RWPE2 (cell line): ENCODE measurements around the gene PLRG1.

ENCODE experiments used
- ATAC-seq: fragments of 200-7000 bp; cut with Tn5 transposase; 3 replicates; pipeline ENCODE4 v1.9.1; 2021; ENCODE audit warnings: low read depth
- DNase-seq: peaks from one replicate; pipeline ENCODE4 v3.0.0-alpha.2; 2020; ENCODE audit warnings: low spot score
- H3K27ac ChIP-seq: fragments of 450-650 bp; 2 replicates; pipeline ENCODE4 v1.5.1; 2017; ENCODE audit warnings: mild to moderate bottlenecking; ENCODE audit not compliant: poor library complexity, severe bottlenecking
- H3K27me3 ChIP-seq: fragments of 250-450 bp; sonication (Bioruptor Pico); 2 replicates; pipeline ENCODE4 v1.5.1; 2021; ENCODE audit warnings: mild to moderate bottlenecking, moderate library complexity; ENCODE audit not compliant: insufficient read depth, poor library complexity, severe bottlenecking
- H3K36me3 ChIP-seq: fragments of 250-450 bp; sonication (Bioruptor Pico); 2 replicates; pipeline ENCODE4 v1.5.1; 2020; ENCODE audit warnings: low read depth, mild to moderate bottlenecking, moderate library complexity
- H3K4me1 ChIP-seq: fragments of 250-450 bp; sonication (Bioruptor Pico); 2 replicates; pipeline ENCODE4 v1.5.1; 2021; ENCODE audit warnings: mild to moderate bottlenecking, moderate library complexity; ENCODE audit not compliant: insufficient read depth, poor library complexity, severe bottlenecking
- H3K4me3 ChIP-seq: fragments of 250-450 bp; sonication (Bioruptor Pico); 2 replicates; pipeline ENCODE4 v1.5.1; 2021; ENCODE audit warnings: mild to moderate bottlenecking, moderate library complexity; ENCODE audit not compliant: severe bottlenecking
- H3K9me3 ChIP-seq: fragments of 250-450 bp; sonication (Bioruptor Pico); 2 replicates; pipeline ENCODE4 v1.5.1; 2021; ENCODE audit warnings: mild to moderate bottlenecking, moderate library complexity; ENCODE audit not compliant: severe bottlenecking
- TF ChIP-seq, protein P1 (sequence below): fragments of 450-650 bp; IDR thresholded peaks from one replicate; pipeline ENCODE4 v1.5.1; 2017; ENCODE audit warnings: mild to moderate bottlenecking, moderate library complexity; ENCODE audit not compliant: poor library complexity, severe bottlenecking

The PLRG1 gene

GRCh38 chr4:154574311-154574710 is 24.1 kb upstream of the PLRG1 start:
- TF ChIP-seq, protein P1, sequence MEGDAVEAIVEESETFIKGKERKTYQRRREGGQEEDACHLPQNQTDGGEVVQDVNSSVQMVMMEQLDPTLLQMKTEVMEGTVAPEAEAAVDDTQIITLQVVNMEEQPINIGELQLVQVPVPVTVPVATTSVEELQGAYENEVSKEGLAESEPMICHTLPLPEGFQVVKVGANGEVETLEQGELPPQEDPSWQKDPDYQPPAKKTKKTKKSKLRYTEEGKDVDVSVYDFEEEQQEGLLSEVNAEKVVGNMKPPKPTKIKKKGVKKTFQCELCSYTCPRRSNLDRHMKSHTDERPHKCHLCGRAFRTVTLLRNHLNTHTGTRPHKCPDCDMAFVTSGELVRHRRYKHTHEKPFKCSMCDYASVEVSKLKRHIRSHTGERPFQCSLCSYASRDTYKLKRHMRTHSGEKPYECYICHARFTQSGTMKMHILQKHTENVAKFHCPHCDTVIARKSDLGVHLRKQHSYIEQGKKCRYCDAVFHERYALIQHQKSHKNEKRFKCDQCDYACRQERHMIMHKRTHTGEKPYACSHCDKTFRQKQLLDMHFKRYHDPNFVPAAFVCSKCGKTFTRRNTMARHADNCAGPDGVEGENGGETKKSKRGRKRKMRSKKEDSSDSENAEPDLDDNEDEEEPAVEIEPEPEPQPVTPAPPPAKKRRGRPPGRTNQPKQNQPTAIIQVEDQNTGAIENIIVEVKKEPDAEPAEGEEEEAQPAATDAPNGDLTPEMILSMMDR, result no peak
- Histone ChIP-seq H3K36me3 (no peaks in the 10 kb centered on the region), H3K27me3 (no peaks in the 10 kb centered on the region), H3K27ac (no peak overlapping the region), H3K4me1 (peaks cover 9% of the 10 kb centered on the region), H3K9me3 (no peaks in the 10 kb centered on the region), H3K4me3 (no peak overlapping the region)
- no peak for DNase-seq
- no peak for ATAC-seq

DNA sequence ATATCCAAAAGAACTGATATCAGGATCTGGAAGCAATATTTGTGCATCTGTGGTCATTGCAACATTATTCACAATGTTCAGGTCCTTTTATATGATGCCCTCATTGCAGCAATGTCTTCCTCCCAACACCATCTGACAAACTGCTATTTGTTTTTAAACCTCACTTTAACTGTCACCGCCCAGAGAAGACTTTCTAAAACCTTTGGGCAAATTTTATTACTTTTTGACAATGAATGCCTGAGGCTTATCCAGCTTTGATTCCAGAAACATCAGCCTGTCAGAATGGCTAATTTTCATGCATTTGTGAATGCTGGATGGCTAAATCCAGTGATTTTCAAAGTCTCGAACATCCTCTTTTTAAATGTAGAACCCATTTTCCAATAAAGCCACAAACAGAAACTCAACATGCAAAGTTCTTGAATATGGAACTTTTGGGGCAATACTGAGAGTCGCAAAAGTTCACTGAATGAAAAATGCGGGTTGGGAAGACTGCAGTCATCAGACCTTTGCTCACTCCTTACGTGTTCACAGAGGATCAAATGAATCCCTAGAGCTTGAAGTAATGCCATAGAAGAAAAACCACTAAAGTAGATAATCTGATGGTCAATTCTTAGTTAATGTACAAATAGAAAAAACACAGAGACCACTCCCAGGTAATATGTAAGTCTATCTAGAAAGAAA is 23.1 kb upstream of the PLRG1 start:
- TF ChIP-seq, protein P1, result no peak
- Histone ChIP-seq H3K27me3 (no peaks in the 10 kb centered on the region), H3K9me3 (no peaks in the 10 kb centered on the region), H3K36me3 (no peaks in the 10 kb centered on the region), H3K27ac (no peak overlapping the region), H3K4me1 (peaks cover 15% of the 10 kb centered on the region), H3K4me3 (no peak overlapping the region)
- DNase-seq (no peak), ATAC-seq (no peak)

- ATAC-seq, result no peak
- Histone ChIP-seq H3K27me3 (no peaks in the 10 kb centered on the region), H3K4me1 (peaks cover 12% of the 10 kb centered on the region), H3K27ac (no peak overlapping the region), H3K9me3 (no peaks in the 10 kb centered on the region), H3K36me3 (no peaks in the 10 kb centered on the region), H3K4me3 (no peak overlapping the region)
- no peak for DNase-seq
- TF ChIP-seq, protein P1, result no peak
These were observed 19.4 kb upstream of the PLRG1 start for GRCh38 chr4:154569584-154569983.

- TF ChIP-seq, protein P1, result no peak
- Histone ChIP-seq H3K4me1 (peaks cover 18% of the 10 kb centered on the region), H3K9me3 (no peaks in the 10 kb centered on the region), H3K4me3 (no peak overlapping the region), H3K36me3 (no peaks in the 10 kb centered on the region), H3K27ac (no peak overlapping the region), H3K27me3 (no peaks in the 10 kb centered on the region)
- no peak for DNase-seq
- ATAC-seq, result peak; percentile 82
These were observed 18.8 kb upstream of the PLRG1 start for GRCh38 chr4:154569028-154569427.

- Histone ChIP-seq H3K27ac (no peak overlapping the region), H3K9me3 (no peaks in the 10 kb centered on the region), H3K4me1 (peaks cover 30% of the 10 kb centered on the region), H3K27me3 (no peaks in the 10 kb centered on the region), H3K4me3 (no peak overlapping the region), H3K36me3 (no peaks in the 10 kb centered on the region)
- no peak for DNase-seq
- peak; percentile 62 for ATAC-seq
- TF ChIP-seq, protein P1, result no peak
These were observed 16.5 kb upstream of the PLRG1 start for GRCh38 chr4:154566639-154567204.
